ENCODE data around the gene SERPINA4. TPM values are rescaled to one million over a fixed set of nuclear protein-coding genes. Genes with fewer than 3 reads are reported as not detected.

The SERPINA4 gene
- total and polyA plus RNA-seq, 2 of the 13 experiments (the other 11 are each of a cell fraction or from before 2014, with no cell fraction given), result 39.1 to 57.8 TPM

DNA sequence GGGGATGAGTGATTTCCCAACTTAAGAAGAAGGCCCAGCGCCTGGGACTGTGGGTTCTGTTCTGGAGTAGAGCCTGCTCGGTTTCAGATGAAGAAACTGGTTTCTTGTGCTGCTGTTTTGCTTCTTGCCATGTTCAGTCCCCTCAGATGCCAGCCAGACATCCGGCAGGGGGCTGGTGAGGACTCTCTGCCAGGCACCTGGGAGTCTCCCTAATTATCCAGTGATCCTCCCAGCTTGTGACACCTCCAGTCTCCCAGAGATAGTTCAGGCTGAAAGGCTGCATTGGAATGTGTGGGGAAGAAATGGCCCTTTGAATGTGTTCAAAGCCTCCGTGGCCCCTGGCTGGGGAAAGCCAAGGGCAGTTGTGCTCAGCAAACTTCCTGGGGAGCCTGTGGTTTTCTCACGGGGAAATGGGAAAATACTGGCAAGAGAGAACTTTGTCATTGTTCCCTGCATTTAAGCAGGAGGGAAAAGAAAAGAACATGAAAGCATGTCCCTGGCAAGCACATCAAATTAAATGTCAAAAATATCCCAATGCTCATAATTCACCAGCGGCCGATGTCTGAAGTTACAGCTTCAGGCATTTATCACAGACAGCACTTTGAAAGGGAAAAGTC is 43.5 kb upstream of the SERPINA4 start (continued):
- TF ChIP-seq ELF3 (CRISPR knock-in tag; IDR thresholded peaks at IDR 0.05), result peak; percentile 62; the same call in 1 of the 2 replicates
- TF ChIP-seq XRCC5 (optimal IDR thresholded peaks at IDR 0.05; ENCODE audit: low read length), result no peak
- TF ChIP-seq, protein P1, sequence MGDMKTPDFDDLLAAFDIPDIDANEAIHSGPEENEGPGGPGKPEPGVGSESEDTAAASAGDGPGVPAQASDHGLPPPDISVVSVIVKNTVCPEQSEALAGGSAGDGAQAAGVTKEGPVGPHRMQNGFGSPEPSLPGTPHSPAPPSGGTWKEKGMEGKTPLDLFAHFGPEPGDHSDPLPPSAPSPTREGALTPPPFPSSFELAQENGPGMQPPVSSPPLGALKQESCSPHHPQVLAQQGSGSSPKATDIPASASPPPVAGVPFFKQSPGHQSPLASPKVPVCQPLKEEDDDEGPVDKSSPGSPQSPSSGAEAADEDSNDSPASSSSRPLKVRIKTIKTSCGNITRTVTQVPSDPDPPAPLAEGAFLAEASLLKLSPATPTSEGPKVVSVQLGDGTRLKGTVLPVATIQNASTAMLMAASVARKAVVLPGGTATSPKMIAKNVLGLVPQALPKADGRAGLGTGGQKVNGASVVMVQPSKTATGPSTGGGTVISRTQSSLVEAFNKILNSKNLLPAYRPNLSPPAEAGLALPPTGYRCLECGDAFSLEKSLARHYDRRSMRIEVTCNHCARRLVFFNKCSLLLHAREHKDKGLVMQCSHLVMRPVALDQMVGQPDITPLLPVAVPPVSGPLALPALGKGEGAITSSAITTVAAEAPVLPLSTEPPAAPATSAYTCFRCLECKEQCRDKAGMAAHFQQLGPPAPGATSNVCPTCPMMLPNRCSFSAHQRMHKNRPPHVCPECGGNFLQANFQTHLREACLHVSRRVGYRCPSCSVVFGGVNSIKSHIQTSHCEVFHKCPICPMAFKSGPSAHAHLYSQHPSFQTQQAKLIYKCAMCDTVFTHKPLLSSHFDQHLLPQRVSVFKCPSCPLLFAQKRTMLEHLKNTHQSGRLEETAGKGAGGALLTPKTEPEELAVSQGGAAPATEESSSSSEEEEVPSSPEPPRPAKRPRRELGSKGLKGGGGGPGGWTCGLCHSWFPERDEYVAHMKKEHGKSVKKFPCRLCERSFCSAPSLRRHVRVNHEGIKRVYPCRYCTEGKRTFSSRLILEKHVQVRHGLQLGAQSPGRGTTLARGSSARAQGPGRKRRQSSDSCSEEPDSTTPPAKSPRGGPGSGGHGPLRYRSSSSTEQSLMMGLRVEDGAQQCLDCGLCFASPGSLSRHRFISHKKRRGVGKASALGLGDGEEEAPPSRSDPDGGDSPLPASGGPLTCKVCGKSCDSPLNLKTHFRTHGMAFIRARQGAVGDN (CRISPR knock-in tag; IDR thresholded peaks at IDR 0.05), result peak; percentile 48
- no peak for TF ChIP-seq GTF3A (CRISPR knock-in tag; conservative IDR thresholded peaks at IDR 0.05)
- TF ChIP-seq ISL2 (CRISPR knock-in tag; IDR thresholded peaks at IDR 0.05), result peak; percentile 25; the same call in 1 of the 2 replicates
- TF ChIP-seq ZSCAN31 (CRISPR knock-in tag; IDR thresholded peaks at IDR 0.05; ENCODE audit: low read depth), result 0 out of 2 replicates have a peak, but pooled peaks have one; percentile 23
- no peak for TF ChIP-seq EEA1 (CRISPR knock-in tag; IDR thresholded peaks at IDR 0.05; ENCODE audit: borderline replicate concordance)
- no peak for TF ChIP-seq RBFOX2 (IDR thresholded peaks at IDR 0.05; ENCODE audit: low read depth, low read length)
- no peak; the same call in none of the 2 replicates for TF ChIP-seq NR2F6 (IDR thresholded peaks at IDR 0.05)
- TF ChIP-seq NR2F6 (CRISPR knock-in tag; IDR thresholded peaks at IDR 0.05), result 0 out of 2 replicates have a peak, but pooled peaks have one; percentile 43
- TF ChIP-seq ZNF331 (CRISPR knock-in tag; IDR thresholded peaks at IDR 0.05), result peak; percentile 59; the same call in 1 of the 2 replicates
- no peak for TF ChIP-seq ZEB1 (IDR thresholded peaks at IDR 0.05; ENCODE audit: insufficient replicate concordance, low read depth)
- TF ChIP-seq HHEX (CRISPR knock-in tag; IDR thresholded peaks at IDR 0.05), result no peak
- TF ChIP-seq AGO1 (IDR thresholded peaks at IDR 0.05; ENCODE audit: low read depth, low read length, poor library complexity, severe bottlenecking), result no peak
- TF ChIP-seq, protein P2, sequence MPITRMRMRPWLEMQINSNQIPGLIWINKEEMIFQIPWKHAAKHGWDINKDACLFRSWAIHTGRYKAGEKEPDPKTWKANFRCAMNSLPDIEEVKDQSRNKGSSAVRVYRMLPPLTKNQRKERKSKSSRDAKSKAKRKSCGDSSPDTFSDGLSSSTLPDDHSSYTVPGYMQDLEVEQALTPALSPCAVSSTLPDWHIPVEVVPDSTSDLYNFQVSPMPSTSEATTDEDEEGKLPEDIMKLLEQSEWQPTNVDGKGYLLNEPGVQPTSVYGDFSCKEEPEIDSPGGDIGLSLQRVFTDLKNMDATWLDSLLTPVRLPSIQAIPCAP (CRISPR knock-in tag; IDR thresholded peaks at IDR 0.05; ENCODE audit: low read depth), result no peak
- TF ChIP-seq ZIK1 (CRISPR knock-in tag; IDR thresholded peaks at IDR 0.05; ENCODE audit: borderline replicate concordance, low read depth), result no peak
- TF ChIP-seq, protein P3, sequence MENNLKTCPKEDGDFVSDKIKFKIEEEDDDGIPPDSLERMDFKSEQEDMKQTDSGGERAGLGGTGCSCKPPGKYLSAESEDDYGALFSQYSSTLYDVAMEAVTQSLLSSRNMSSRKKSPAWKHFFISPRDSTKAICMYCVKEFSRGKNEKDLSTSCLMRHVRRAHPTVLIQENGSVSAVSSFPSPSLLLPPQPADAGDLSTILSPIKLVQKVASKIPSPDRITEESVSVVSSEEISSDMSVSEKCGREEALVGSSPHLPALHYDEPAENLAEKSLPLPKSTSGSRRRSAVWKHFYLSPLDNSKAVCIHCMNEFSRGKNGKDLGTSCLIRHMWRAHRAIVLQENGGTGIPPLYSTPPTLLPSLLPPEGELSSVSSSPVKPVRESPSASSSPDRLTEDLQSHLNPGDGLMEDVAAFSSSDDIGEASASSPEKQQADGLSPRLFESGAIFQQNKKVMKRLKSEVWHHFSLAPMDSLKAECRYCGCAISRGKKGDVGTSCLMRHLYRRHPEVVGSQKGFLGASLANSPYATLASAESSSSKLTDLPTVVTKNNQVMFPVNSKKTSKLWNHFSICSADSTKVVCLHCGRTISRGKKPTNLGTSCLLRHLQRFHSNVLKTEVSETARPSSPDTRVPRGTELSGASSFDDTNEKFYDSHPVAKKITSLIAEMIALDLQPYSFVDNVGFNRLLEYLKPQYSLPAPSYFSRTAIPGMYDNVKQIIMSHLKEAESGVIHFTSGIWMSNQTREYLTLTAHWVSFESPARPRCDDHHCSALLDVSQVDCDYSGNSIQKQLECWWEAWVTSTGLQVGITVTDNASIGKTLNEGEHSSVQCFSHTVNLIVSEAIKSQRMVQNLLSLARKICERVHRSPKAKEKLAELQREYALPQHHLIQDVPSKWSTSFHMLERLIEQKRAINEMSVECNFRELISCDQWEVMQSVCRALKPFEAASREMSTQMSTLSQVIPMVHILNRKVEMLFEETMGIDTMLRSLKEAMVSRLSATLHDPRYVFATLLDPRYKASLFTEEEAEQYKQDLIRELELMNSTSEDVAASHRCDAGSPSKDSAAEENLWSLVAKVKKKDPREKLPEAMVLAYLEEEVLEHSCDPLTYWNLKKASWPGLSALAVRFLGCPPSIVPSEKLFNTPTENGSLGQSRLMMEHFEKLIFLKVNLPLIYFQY (CRISPR knock-in tag; IDR thresholded peaks at IDR 0.05; ENCODE audit: borderline replicate concordance), result no peak
- no peak for TF ChIP-seq MAFF (IDR thresholded peaks at IDR 0.05; ENCODE audit: low read depth, low read length)
- TF ChIP-seq RFXANK (CRISPR knock-in tag; IDR thresholded peaks at IDR 0.05), result no peak
- TF ChIP-seq PCBP2 (optimal IDR thresholded peaks at IDR 0.05; ENCODE audit: low read depth, low read length, poor library complexity, severe bottlenecking), result no peak

Data from HepG2 (cell line).